ENCODE data around the gene ADH1C.

The ADH1C gene

GRCh38 chr4:99293357-99293756 lies 59.2 kb downstream of the ADH1C start:
- DNase-seq, result no peak

GRCh38 chr4:99290848-99291786 lies 61.4 kb downstream of the ADH1C start, which contains the start of gene ADH1A:
ADH1A (minus strand) TSS chr4:99290985; CDS start chr4:99290914, 71 bp downstream.
- DNase-seq, result no peak
